Sigmoid colon (tissue), 4 donors: ENCODE data around the gene UTP4.
A peak's percentile ranks its signal among the peaks of the same experiment; 100 is the strongest.

Experiments used
- CTCF ChIP-seq, 4 experiments: fragments of 450-650 bp in 3 of 4; fragments of 200-600 bp in 1 of 4; IDR thresholded peaks; one replicate each; pipeline ENCODE4 v1.5.1; 2016 to 2019; ENCODE audit warnings: antibody characterized with exemption in 4 of 4, mild to moderate bottlenecking in 3 of 4, moderate library complexity in 2 of 4
- POLR2A ChIP-seq, 2 donors: fragments of 450-650 bp; IDR thresholded peaks; one replicate each; pipeline ENCODE4 v1.6.1; 2016; ENCODE audit warnings: antibody characterized with exemption in 2 of 2, mild to moderate bottlenecking in 2 of 2, moderate library complexity in 2 of 2
- POLR2AphosphoS5 ChIP-seq, 4 donors: sonication (generic); formaldehyde crosslinking; IDR thresholded peaks; one replicate each; pipeline ENCODE4 v1.6.1; 2017; ENCODE audit warnings: antibody characterized with exemption in 4 of 4

- TF ChIP-seq POLR2A (IDR thresholded peaks at IDR 0.05) (no peak), CTCF (IDR thresholded peaks at IDR 0.05) (no peak), POLR2AphosphoS5 (IDR thresholded peaks at IDR 0.05) (peak; percentile 66 to 83 (median 74))
These were observed 47.0 kb downstream of the UTP4 start for GRCh38 chr16:69179328-69180010.
